CD8-positive, alpha-beta memory T cell (primary cell): ENCODE results near the gene HDHD2. TPM values are rescaled to one million over a fixed set of nuclear protein-coding genes. Genes with fewer than 3 reads are reported as not detected.

Experiments
- CTCF ChIA-PET: fragments of 350-600 bp; sonication (Branson Sonifier 250); formaldehyde crosslinking; loops from one replicate; lab custom pipeline; 2021; ENCODE audit warnings: antibody characterized with exemption; lab: Charles Lee
- POLR2A ChIA-PET: fragments of 350-600 bp; sonication (Branson Sonifier 250); formaldehyde crosslinking; loops from one replicate; lab custom pipeline; 2021; ENCODE audit warnings: antibody characterized with exemption; lab: Charles Lee
- DNase-seq, 5 donors: peaks; one replicate each; pipeline versions ENCODE4 v3.0.0 to v3.0.0-alpha.2; 2020 to 2022; ENCODE audit warnings: mixed read lengths in 1 of 5
- H3K27ac ChIP-seq: one replicate; pipeline ENCODE4 v1.7.0; 2013; ENCODE audit warnings: low read depth, mild to moderate bottlenecking, low read length, moderate library complexity
- H3K27me3 ChIP-seq: 2 replicates; pipeline ENCODE4 v1.7.0; 2013; ENCODE audit warnings: low read length, mild to moderate bottlenecking; ENCODE audit not compliant: insufficient read depth, poor library complexity, severe bottlenecking
- H3K36me3 ChIP-seq: 2 replicates; pipeline ENCODE4 v1.7.0; 2013; ENCODE audit warnings: mild to moderate bottlenecking, low read length, moderate library complexity; ENCODE audit not compliant: insufficient read depth
- H3K4me1 ChIP-seq: 2 replicates; pipeline ENCODE4 v1.7.0; 2013; ENCODE audit warnings: mild to moderate bottlenecking, low read length, moderate library complexity; ENCODE audit not compliant: insufficient read depth
- H3K4me3 ChIP-seq: 2 replicates; pipeline ENCODE4 v1.7.0; 2013; ENCODE audit warnings: mild to moderate bottlenecking, low read length
- H3K9me3 ChIP-seq: 2 replicates; pipeline ENCODE4 v1.7.0; 2013; ENCODE audit warnings: mild to moderate bottlenecking, low read length
- H3K27ac Mint-ChIP-seq, 8 donors: one replicate each; pipeline ENCODE4 v1.8.0; 2020 to 2021; ENCODE audit warnings: mixed read lengths in 8 of 8, mild to moderate bottlenecking in 6 of 8, inconsistent platforms in 3 of 8, moderate library complexity in 3 of 8
- H3K27me3 Mint-ChIP-seq, 2 donors: one replicate each; pipeline ENCODE4 v1.8.0; 2020 to 2021; ENCODE audit warnings: mixed read lengths in 2 of 2, mild to moderate bottlenecking in 1 of 2, moderate library complexity in 1 of 2
- H3K36me3 Mint-ChIP-seq, 3 donors: one replicate each; pipeline ENCODE4 v1.8.0; 2020 to 2021; ENCODE audit warnings: mixed read lengths in 3 of 3, inconsistent platforms in 1 of 3, mild to moderate bottlenecking in 1 of 3
- H3K4me1 Mint-ChIP-seq, 3 donors: one replicate each; pipeline ENCODE4 v1.8.0; 2020 to 2021; ENCODE audit warnings: mixed read lengths in 3 of 3, inconsistent platforms in 1 of 3, mild to moderate bottlenecking in 1 of 3
- H3K4me3 Mint-ChIP-seq, 7 donors: one replicate each; pipeline ENCODE4 v1.8.0; 2020 to 2021; ENCODE audit warnings: mixed read lengths in 7 of 7, mild to moderate bottlenecking in 6 of 7, moderate library complexity in 4 of 7, inconsistent platforms in 2 of 7
- H3K9me3 Mint-ChIP-seq, 5 donors: one replicate each; pipeline ENCODE4 v1.8.0; 2020 to 2022; ENCODE audit warnings: mixed read lengths in 5 of 5, mild to moderate bottlenecking in 3 of 5, moderate library complexity in 2 of 5, inconsistent platforms in 1 of 5
- polyA plus RNA-seq: library from polyadenylated mRNA; unstranded; fragments of 300-500 nt; fragmentation: Illumina TruSeq; gene quantifications from one replicate; pipeline ENCODE4 v1.2.3, GENCODE V29; 2021
- total RNA-seq, 2 experiments: library from RNA; stranded (reverse); gene quantifications; one replicate each; pipeline ENCODE4 v1.2.3, GENCODE V29; 2021

The HDHD2 gene
- total and polyA plus RNA-seq, 3 experiments from 2014 or later = 25.6 to 45.7 (median 27.3) TPM

GRCh38 chr18:47080872-47081271 lies 69.4 kb downstream of the HDHD2 start:
- ChIA-PET CTCF (no interaction called here), POLR2A (no interaction called here)
- H3K36me3 ChIP-seq = no peaks in the 10 kb centered on the region
- peaks cover 0 to 3% (median 1%) of the 10 kb centered on the region in 3 donors for H3K36me3 Mint-ChIP-seq
- H3K4me1 ChIP-seq = no peaks in the 10 kb centered on the region
- no peaks in the 10 kb centered on the region for H3K4me1 Mint-ChIP-seq
- H3K4me3 ChIP-seq = no peak overlapping the region
- no peaks in the 10 kb centered on the region for H3K27me3 Mint-ChIP-seq
- no peak for DNase-seq
- no peak overlapping the region for H3K27ac ChIP-seq
- H3K4me3 Mint-ChIP-seq = no peak overlapping the region
- H3K9me3 ChIP-seq = no peaks in the 10 kb centered on the region
- H3K9me3 Mint-ChIP-seq = no peaks in the 10 kb centered on the region
- no peaks in the 10 kb centered on the region for H3K27me3 ChIP-seq
- H3K27ac Mint-ChIP-seq = no peak overlapping the region

- no peaks in the 10 kb centered on the region for H3K9me3 ChIP-seq
- no peaks in the 10 kb centered on the region for H3K27me3 ChIP-seq
- no peaks in the 10 kb centered on the region for H3K36me3 ChIP-seq
- no peak overlapping the region for H3K27ac Mint-ChIP-seq
- H3K9me3 Mint-ChIP-seq = no peaks in the 10 kb centered on the region
- H3K4me1 ChIP-seq = no peaks in the 10 kb centered on the region
- ChIA-PET POLR2A (no interaction called here), CTCF (no interaction called here)
- H3K27me3 Mint-ChIP-seq = peaks cover 5 to 7% of the 10 kb centered on the region in 2 donors
- no peaks in the 10 kb centered on the region for H3K36me3 Mint-ChIP-seq
- no peak overlapping the region for H3K4me3 ChIP-seq
- DNase-seq = no peak
- no peak overlapping the region for H3K27ac ChIP-seq
- H3K4me3 Mint-ChIP-seq = no peak overlapping the region
- H3K4me1 Mint-ChIP-seq = peaks cover 0 to 3% (median 0%) of the 10 kb centered on the region in 3 donors
These were observed 73.2 kb downstream of the HDHD2 start for GRCh38 chr18:47077111-47077510.

DNA sequence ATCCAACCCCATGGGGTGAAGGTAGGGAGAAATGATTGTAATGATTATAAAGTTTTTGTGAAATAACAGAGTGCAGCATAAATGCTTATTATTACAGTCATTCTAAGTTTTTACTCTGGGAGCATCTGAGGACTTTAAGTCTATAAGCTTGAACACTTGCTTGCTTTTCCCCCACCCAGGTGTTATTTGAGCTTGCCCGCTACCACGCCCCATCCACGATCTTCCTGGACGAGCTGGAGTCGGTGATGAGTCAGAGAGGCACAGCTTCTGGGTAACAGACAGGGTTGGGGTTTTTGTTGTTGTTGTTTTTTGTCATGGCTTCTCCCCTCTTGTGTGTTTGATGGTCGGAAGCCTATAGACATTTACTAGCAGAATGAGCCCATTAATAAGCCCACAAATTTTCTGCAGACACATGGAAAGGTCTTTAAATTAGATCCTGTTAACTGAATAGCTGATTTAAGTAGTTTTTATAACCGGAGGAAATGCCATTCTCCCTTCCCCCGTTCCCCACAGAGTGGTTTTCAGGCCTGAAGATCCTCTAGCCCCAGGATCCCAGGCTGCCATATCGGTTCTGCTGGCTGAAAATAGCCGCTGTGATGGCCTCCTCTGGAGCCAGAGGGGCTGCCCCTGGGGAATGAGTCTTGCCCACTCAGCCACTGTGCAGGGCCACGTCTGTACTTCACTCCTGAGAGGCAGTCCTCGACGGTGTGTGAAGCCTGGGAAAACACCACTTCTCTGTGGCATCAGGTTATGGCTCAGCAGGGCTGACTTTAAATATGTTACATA lies 75.0 kb downstream of the HDHD2 start:
- no peak overlapping the region for H3K4me3 Mint-ChIP-seq
- no peaks in the 10 kb centered on the region for H3K9me3 ChIP-seq
- no peaks in the 10 kb centered on the region for H3K36me3 ChIP-seq
- ChIA-PET POLR2A (no interaction called here), CTCF (no interaction called here)
- H3K4me1 ChIP-seq = no peaks in the 10 kb centered on the region
- H3K4me3 ChIP-seq = no peak overlapping the region
- no peaks in the 10 kb centered on the region for H3K9me3 Mint-ChIP-seq
- no peaks in the 10 kb centered on the region for H3K27me3 ChIP-seq
- H3K36me3 Mint-ChIP-seq = no peaks in the 10 kb centered on the region
- no peak overlapping the region for H3K27ac Mint-ChIP-seq
- peaks cover 7 to 14% of the 10 kb centered on the region in 2 donors for H3K27me3 Mint-ChIP-seq
- no peak for DNase-seq
- peaks cover 0 to 3% (median 0%) of the 10 kb centered on the region in 3 donors for H3K4me1 Mint-ChIP-seq
- H3K27ac ChIP-seq = no peak overlapping the region

GRCh38 chr18:47067648-47068047 lies 82.7 kb downstream of the HDHD2 start:
- Histone ChIP-seq H3K4me1 (no peaks in the 10 kb centered on the region), H3K9me3 (no peaks in the 10 kb centered on the region), H3K27ac (no peak overlapping the region), H3K27me3 (no peaks in the 10 kb centered on the region), H3K36me3 (no peaks in the 10 kb centered on the region), H3K4me3 (no peak overlapping the region)
- Mint-ChIP-seq H3K27me3 (peaks cover 12% of the 10 kb centered on the region in 2 donors), H3K9me3 (no peaks in the 10 kb centered on the region), H3K4me3 (no peak overlapping the region), H3K4me1 (no peaks in the 10 kb centered on the region), H3K27ac (no peak overlapping the region), H3K36me3 (no peaks in the 10 kb centered on the region)
- no peak for DNase-seq
- CTCF ChIA-PET = interaction anchor here (1.4 kb wide), 1 partner anchor 17 kb away, joined by 3 read pairs; no protein-coding TSS in a partner anchor
- POLR2A ChIA-PET = no interaction called here

- Histone ChIP-seq H3K27ac (no peak overlapping the region), H3K9me3 (no peaks in the 10 kb centered on the region), H3K36me3 (no peaks in the 10 kb centered on the region), H3K4me3 (no peak overlapping the region), H3K27me3 (no peaks in the 10 kb centered on the region), H3K4me1 (no peaks in the 10 kb centered on the region)
- no peak overlapping the region for H3K4me3 Mint-ChIP-seq
- H3K27me3 Mint-ChIP-seq = peaks cover 4 to 11% of the 10 kb centered on the region in 2 donors
- POLR2A ChIA-PET = no interaction called here
- CTCF ChIA-PET = no interaction called here
- no peak overlapping the region for H3K27ac Mint-ChIP-seq
- no peaks in the 10 kb centered on the region for H3K36me3 Mint-ChIP-seq
- H3K9me3 Mint-ChIP-seq = no peaks in the 10 kb centered on the region
- H3K4me1 Mint-ChIP-seq = no peaks in the 10 kb centered on the region
- DNase-seq = no peak
These were observed 87.2 kb downstream of the HDHD2 start for GRCh38 chr18:47063096-47063495.

DNA sequence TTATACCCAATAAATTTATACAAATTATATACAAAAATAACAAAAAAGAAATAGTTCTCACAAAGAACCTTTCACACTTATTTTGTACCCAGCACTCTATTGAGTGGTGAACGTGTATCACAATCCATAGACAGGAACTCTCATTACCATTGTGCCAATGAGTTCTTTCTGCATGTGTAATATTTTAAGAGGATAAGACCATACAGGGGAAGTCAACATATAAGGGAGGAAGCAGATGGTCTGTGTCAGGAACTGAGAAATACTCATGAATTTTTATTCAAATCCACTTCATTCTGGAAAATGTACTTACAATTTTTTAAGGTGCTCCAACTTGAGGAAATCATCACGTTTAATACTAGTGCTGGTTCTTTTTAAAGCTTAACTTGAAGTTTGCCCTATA lies 87.8 kb downstream of the HDHD2 start:
- H3K4me1 ChIP-seq = no peaks in the 10 kb centered on the region
- no peak for DNase-seq
- H3K36me3 ChIP-seq = no peaks in the 10 kb centered on the region
- Mint-ChIP-seq H3K4me1 (no peaks in the 10 kb centered on the region), H3K9me3 (no peaks in the 10 kb centered on the region), H3K27me3 (peaks cover 4 to 13% of the 10 kb centered on the region in 2 donors), H3K36me3 (no peaks in the 10 kb centered on the region), H3K27ac (no peak overlapping the region), H3K4me3 (no peak overlapping the region)
- no peaks in the 10 kb centered on the region for H3K27me3 ChIP-seq
- H3K4me3 ChIP-seq = no peak overlapping the region
- no peaks in the 10 kb centered on the region for H3K9me3 ChIP-seq
- ChIA-PET POLR2A (no interaction called here), CTCF (no interaction called here)
- H3K27ac ChIP-seq = no peak overlapping the region

Other genes starting within 250 kb of the HDHD2 start
- 10 to 100 TPM; 25.1 to 25.8 TPM for gene PIAS2, start 233.0 kb downstream of the HDHD2 start, total RNA-seq
- gene PIAS2, start 233.0 kb downstream of the HDHD2 start, polyA plus RNA-seq = 18.6 TPM
- gene KATNAL2, start 232.9 kb downstream of the HDHD2 start, total RNA-seq = under 1 TPM; 0.82 to 0.98 TPM
- 0.54 TPM for gene KATNAL2, start 232.9 kb downstream of the HDHD2 start, polyA plus RNA-seq
- gene ELOA2, start 114.9 kb downstream of the HDHD2 start, total RNA-seq = not detected
- gene ELOA2, start 114.9 kb downstream of the HDHD2 start, polyA plus RNA-seq = not detected
- gene IER3IP1, start 25.9 kb upstream of the HDHD2 start, total RNA-seq = 10 to 100 TPM; 15.6 to 19.0 TPM
- 20.9 TPM for gene IER3IP1, start 25.9 kb upstream of the HDHD2 start, polyA plus RNA-seq
- gene SKOR2, start 101.2 kb upstream of the HDHD2 start, total RNA-seq = not detected
- gene SKOR2, start 101.2 kb upstream of the HDHD2 start, polyA plus RNA-seq = not detected